M059J (cell line): ENCODE measurements around the gene HERC3. TPM values are rescaled to one million over a fixed set of nuclear protein-coding genes. Genes with fewer than 3 reads are reported as not detected.

Source experiments
- DNase-seq: peaks from one replicate; pipeline ENCODE4 v3.0.0-alpha.2; 2012; ENCODE audit warnings: low read depth
- total RNA-seq: library from RNA; depleted of rRNA; stranded (reverse); fragments of >200 nt; shearing (Covaris generic); gene quantifications from 2 replicates; pipeline ENCODE4 v1.2.3, GENCODE V29; 2014; rRNA removed

HERC3 gene
- total RNA-seq, 1 experiment from 2014 or later = 8.6 TPM

DNA sequence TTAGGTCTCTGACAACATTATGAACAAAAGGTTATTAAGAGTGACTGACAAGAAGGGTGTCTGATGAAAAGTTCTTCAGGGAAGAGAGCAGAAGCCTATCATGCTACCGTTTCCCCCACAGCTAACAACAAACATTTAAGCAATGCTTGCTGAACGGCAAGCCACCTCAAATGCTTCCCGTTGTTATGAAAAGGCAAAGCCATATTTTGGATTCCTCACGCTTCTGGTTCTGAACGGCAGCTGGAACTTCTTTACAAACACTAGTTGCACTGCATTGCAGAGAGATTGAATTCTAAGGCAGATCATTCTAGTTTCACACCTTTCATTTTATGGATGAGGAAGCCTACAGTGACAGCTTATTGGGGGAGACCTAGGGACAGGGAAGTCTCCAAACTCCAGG, 153.9 kb downstream of the HERC3 start:
- DNase-seq = no peak

- DNase-seq = no peak
These were observed 155.1 kb downstream of the HERC3 start for GRCh38 chr4:88747351-88747750.

DNA sequence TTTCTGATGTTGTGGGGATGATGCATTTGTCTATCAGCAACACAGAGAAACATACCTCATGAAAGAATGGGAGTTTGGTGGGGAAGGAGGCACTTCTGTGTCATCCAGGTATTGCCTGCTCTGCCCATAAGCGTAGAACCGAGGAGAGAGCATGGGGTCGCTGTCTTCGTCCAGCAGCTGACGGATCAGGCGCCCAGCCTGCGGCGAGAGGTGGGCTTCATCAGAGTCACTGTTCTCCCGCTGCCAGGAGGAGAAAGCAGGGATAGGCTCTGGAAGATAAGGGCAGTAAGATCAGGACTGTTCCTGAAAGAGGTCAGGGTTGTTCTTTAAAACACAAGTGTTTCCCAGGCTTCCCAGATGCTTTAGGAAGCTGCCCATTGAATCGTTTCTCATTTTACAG, 158.1 kb downstream of the HERC3 start:
- DNase-seq = no peak

DNA sequence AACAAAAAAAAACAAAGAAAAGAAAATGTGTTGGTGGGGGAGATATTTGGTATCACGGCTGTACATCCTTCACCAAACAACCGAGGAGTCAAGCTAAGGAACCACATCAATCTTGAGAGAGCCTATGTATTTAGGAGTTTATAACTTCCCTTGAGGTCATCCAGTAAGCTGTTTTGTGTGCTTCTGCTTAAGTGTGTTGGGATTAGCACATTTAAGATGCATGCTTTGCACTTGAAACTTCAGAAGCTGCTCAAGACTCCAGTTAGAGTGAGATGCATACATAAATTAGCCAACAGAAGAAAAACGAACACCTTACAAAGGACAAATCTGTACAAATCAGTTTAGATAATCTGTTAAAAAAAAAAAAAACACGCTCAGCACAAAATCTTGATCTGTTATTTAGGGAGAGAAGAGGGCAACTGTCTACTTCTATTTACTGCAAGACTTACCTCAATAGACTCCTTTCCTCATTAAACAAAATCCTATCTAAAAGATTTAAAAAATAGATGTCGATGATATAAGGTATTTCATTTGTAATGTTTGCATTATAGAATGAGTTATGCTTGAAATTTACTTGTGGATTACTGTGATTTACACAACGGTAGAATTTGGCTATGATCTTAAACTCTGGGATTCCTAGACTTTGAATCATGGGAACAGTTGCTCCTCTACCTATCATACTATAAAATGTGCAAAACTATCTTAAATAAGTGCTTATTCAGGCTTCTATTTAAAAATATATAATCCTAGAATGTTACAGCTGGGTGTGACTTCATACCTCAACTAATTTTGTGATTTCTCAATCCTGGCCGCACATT, 159.2 kb downstream of the HERC3 start:
- no peak for DNase-seq

- DNase-seq = no peak
These were observed 159.8 kb downstream of the HERC3 start for GRCh38 chr4:88752076-88752463.

GRCh38 chr4:88752754-88753153, 160.5 kb downstream of the HERC3 start:
- DNase-seq = no peak

DNA sequence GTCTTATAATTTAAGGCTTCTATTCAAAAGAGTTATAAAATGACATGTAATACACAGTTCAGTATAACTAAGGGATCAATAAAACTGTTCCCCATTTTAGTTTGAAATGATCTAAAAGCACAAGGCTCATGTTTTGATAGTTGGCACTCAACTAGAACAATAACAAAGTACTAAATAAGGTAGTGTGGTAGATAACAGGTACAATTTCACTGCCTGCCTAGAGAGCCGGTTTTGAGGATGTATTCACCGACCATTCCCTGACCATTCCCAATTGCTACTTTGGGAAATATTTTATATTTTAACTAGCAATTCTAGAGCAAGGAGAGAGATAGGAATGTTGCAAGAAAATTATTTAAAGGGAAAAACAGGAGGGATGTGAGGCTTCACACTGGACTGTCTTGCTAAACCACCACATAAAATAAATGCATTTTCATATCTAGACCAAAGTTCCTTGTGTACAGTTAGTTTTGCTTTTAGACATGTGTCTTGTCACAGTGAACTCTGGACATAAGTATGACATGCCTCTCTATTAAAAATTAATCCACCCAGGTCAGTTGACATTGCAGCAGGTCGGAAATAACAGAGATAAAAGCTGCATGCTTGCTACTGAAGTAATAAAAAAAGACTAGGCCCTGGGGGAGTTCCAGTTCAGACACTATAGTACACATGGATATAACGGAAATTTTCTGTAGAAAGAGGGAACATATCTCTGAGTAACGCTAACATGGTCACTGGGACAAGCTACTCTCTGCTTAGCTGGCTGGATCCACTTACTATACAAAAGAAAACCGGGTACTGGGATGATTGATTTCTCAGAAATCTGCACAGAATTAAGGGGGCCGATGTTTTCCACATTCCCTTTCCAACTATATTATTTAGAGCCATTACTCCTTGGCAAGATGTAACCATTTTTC, 161.6 kb downstream of the HERC3 start:
- no peak for DNase-seq

DNA sequence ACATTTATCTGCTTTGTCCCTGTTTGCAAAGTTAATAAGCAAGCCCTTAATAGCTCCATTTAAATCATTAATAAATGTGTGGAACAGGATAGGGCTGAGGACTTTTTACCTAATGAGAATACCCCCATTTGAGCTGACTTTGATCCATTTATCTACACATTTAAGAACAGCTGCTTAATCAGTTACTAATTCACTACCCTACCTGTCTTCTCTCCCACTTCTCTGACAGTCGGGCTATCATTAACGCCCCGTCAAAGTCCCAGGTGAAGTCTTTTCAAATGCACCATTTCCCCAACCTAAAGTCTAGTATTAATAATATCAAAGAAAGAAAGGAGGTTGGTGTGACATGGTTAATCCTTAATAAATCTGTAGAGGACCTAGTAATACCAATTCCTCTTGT, 162.5 kb downstream of the HERC3 start:
- no peak for DNase-seq

DNA sequence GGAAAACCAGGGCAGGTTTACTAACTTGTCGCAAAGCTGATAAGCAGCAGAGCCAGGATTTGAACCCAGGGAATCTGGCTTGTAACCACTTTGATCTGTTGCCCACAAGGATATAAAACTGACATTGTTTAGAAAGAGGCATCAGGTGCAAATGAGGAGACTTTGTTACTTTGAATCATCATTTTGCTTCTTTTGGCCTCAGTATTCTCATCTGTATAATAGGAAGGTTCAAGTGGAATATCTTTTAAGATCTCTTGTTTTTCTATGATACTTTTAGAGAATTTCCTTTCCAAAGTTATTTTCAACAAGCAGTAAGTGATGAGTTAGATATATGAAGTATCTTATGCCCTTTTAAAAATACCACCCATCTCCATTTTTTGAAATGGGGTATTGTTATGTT, 163.2 kb downstream of the HERC3 start:
- DNase-seq = no peak

- DNase-seq = no peak
These were observed 163.9 kb downstream of the HERC3 start for GRCh38 chr4:88756149-88756548.

DNA sequence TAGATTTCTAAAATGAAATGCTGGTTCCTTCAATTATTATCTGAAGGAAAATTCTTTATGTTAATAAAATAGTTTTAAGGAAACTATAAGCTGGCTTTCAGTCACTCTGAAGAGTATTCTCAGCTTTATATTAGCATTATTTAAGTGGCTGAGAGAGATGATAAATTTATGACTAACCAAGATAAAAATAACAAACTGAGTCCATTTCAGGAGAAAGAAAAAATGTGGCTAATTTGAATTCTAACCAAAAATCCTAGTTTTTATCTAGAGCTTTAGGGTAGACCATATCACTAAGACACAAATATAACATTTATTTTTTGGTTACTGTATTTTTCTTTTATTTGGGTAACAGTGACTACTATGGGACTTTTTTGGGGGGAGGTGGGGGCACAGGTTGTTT, 164.8 kb downstream of the HERC3 start:
- DNase-seq = no peak

GRCh38 chr4:88757776-88758175, 165.5 kb downstream of the HERC3 start:
- DNase-seq = no peak

Other genes starting within 250 kb of the HERC3 start
- 81.3 and 98.6 TPM in 2 replicates for gene HERC6, start 213.6 kb upstream of the HERC3 start, total RNA-seq
- 44.4 and 59.8 TPM in 2 replicates for gene HERC5, start 135.4 kb upstream of the HERC3 start, total RNA-seq
- 70.0 and 107 TPM in 2 replicates for gene PYURF, start 68.7 kb upstream of the HERC3 start, total RNA-seq
- 8.4 and 13.8 TPM in 2 replicates for gene NAP1L5, start 105.3 kb downstream of the HERC3 start, total RNA-seq